Stimulated activated CD8-positive, alpha-beta memory T cell treated with anti-CD3 and anti-CD28 coated beads, Interleukin-12 subunit alpha, Interleukin-12 subunit beta, amount 100 ng/mL, for 24 hours (primary cell): Measurements from ENCODE around the gene HIVEP3.

ENCODE experiments used
- DNase-seq: peaks from one replicate; pipeline ENCODE4 v3.0.0-alpha.2; 2020; ENCODE audit errors: extremely low read depth

The HIVEP3 gene

GRCh38 chr1:41484402-41485241 is 434.1 kb downstream of the HIVEP3 start, which contains the start of gene EDN2:
Gene EDN2 (minus strand): TSS chr1:41484683. CDS start chr1:41484601, 82 bp downstream.
- DNase-seq = no peak

- no peak for DNase-seq
Observed at GRCh38 chr1:41483960-41484401, 434.7 kb downstream of the HIVEP3 start.

- no peak for DNase-seq
Observed at GRCh38 chr1:41483001-41483850, 435.5 kb downstream of the HIVEP3 start.

GRCh38 chr1:41482001-41482765 is 436.5 kb downstream of the HIVEP3 start:
- no peak for DNase-seq

GRCh38 chr1:41481109-41481775 is 437.5 kb downstream of the HIVEP3 start:
- DNase-seq = no peak

GRCh38 chr1:41480204-41481108 is 438.3 kb downstream of the HIVEP3 start:
- DNase-seq = no peak

- DNase-seq = no peak
Observed at GRCh38 chr1:41479808-41480160, 438.9 kb downstream of the HIVEP3 start.

- DNase-seq = no peak
Observed at GRCh38 chr1:41479000-41479807, 439.5 kb downstream of the HIVEP3 start.

GRCh38 chr1:41478118-41478748 is 440.5 kb downstream of the HIVEP3 start:
- no peak for DNase-seq

GRCh38 chr1:41476807-41477361 is 441.8 kb downstream of the HIVEP3 start:
- DNase-seq = no peak

GRCh38 chr1:41475859-41476567 is 442.7 kb downstream of the HIVEP3 start:
- DNase-seq = no peak

GRCh38 chr1:41475346-41475745 is 443.4 kb downstream of the HIVEP3 start:
- DNase-seq = no peak

- no peak for DNase-seq
Observed at GRCh38 chr1:41474490-41475271, 444.0 kb downstream of the HIVEP3 start.

GRCh38 chr1:41473738-41474362 is 444.9 kb downstream of the HIVEP3 start:
- DNase-seq = no peak

- no peak for DNase-seq
Observed at GRCh38 chr1:41471658-41472057, 447.1 kb downstream of the HIVEP3 start.

GRCh38 chr1:41469706-41470105 is 449.0 kb downstream of the HIVEP3 start:
- DNase-seq = no peak
